ENCODE results near the gene ADAMTS12.

Gene ADAMTS12

DNA sequence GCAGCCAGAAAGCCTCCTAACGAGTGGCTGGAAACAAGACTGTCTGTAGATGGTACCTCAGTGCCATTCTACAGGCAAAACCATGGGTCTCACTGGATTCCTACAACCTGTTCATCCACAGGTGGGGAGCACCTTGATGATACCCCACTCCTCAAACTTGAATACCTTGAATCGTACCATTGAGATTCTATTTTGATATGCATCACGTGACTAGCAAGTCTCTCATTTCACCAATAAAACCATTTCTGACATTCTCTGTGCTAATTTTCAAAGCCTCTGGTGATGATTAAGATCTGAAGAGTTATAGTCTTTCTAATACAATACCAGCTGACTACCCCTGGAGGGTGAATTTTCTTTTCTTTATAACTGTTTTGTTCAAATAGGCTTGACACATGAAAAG is 188.9 kb downstream of the ADAMTS12 start:
- no peak overlapping the region for H4K8ac ChIP-seq (ENCODE audit: low read length)
- H2AK5ac ChIP-seq (ENCODE audit: low read length, severe bottlenecking): no peak overlapping the region
- no peak overlapping the region for H3K4ac ChIP-seq (ENCODE audit: low read depth in 1 of 2, low read length in 2 of 2)
- no peak overlapping the region for H3K18ac ChIP-seq (ENCODE audit: low read depth in 1 of 2, low read length in 2 of 2)
- no peak overlapping the region for H2BK120ac ChIP-seq (ENCODE audit: low read depth, low read length)
- no peaks in the 10 kb centered on the region for H3K27me3 ChIP-seq (ENCODE audit: control insufficient read depth in 1 of 2, insufficient read depth in 1 of 2, low read length in 2 of 2)
- no peak overlapping the region for H3K14ac ChIP-seq (ENCODE audit: low read length in 2 of 2)
- H2AFZ ChIP-seq (ENCODE audit: low read depth, low read length): no peak overlapping the region
- no peak overlapping the region for H3K9ac ChIP-seq (ENCODE audit: low read length)
- DNase-seq: no peak
- no peak overlapping the region for H3K27ac ChIP-seq (ENCODE audit: low read length, poor library complexity, severe bottlenecking)
- no peaks in the 10 kb centered on the region for H3K36me3 ChIP-seq (ENCODE audit: control insufficient read depth in 1 of 2, insufficient read depth in 2 of 2, low read depth in 1 of 2, low read length in 2 of 2)
- no peak overlapping the region for H3K4me3 ChIP-seq (ENCODE audit: insufficient read depth in 1 of 2, low read depth in 1 of 2, low read length in 2 of 2)
- no peak overlapping the region for H2BK12ac ChIP-seq (ENCODE audit: low read length in 2 of 2)
- 97% methylated on average over 1 of the region's 3 CpGs for WGBS
- H2BK15ac ChIP-seq (ENCODE audit: low read depth, poor library complexity, severe bottlenecking): no peak overlapping the region
- no peak overlapping the region for H3K4me2 ChIP-seq (ENCODE audit: low read length, poor library complexity, severe bottlenecking)
- no peak overlapping the region for H2BK5ac ChIP-seq (ENCODE audit: low read depth, low read length, poor library complexity, severe bottlenecking)
- no peaks in the 10 kb centered on the region for H3K4me1 ChIP-seq (ENCODE audit: control insufficient read depth, insufficient read depth, low read depth, low read length)
- H3K23ac ChIP-seq (ENCODE audit: low read length in 2 of 2): no peak overlapping the region
- H3K79me1 ChIP-seq (replicated peaks; ENCODE audit: low read length, poor library complexity, severe bottlenecking): peaks cover 9% of the 10 kb centered on the region
- H3K9me3 ChIP-seq (ENCODE audit: control insufficient read depth, low read length): no peaks in the 10 kb centered on the region
- H4K91ac ChIP-seq (ENCODE audit: low read length): no peak overlapping the region

DNA sequence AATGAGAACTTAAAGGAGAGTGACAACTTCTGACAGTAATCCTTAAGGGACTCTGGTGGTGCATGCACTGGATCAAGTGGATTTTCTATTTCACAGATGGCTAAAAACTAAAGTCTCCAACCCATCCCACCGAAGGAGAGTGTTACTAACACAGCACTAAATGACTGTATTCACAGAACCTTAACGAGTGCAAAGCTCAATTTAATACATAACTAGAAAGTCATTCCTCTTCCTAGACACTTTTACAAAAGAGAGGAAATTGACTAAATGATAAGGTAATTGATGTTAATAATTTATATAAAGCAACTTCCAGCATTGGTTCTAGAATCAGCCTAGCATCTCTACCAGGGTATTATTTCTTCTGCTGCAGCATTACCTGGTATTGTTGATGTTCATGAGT is 189.8 kb downstream of the ADAMTS12 start:
- 100% methylated on average over 1 of the region's 2 CpGs for WGBS
- Histone ChIP-seq H3K9ac (ENCODE audit: low read length) (no peak overlapping the region), H2AFZ (ENCODE audit: low read depth, low read length) (no peak overlapping the region)

DNA sequence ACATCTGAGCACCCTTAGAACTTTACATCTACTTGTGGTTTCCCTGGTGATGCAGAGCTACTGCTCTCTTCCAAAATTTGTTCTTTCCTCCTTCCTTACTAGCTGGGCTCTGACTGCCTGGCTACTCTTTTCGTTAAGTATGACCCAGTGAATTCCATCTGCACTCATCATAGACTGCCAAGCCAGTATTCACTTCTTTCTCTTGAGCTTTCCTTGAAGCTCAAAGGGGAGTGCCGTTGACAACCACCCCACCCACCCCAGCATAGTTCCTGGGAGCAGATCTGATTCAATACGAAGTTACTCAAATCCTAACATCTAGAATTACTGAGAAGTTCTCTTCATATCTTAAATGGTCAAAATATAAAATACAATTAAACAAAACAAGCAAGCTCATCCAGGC is 190.5 kb downstream of the ADAMTS12 start:
- H2BK12ac ChIP-seq (ENCODE audit: low read length in 2 of 2): no peak overlapping the region
- no peak overlapping the region for H3K14ac ChIP-seq (ENCODE audit: low read length in 2 of 2)
- no peak overlapping the region for H4K8ac ChIP-seq (ENCODE audit: low read length)
- H3K9ac ChIP-seq (ENCODE audit: low read length): peak overlapping the region; percentile 61
- H3K36me3 ChIP-seq (ENCODE audit: control insufficient read depth in 1 of 2, insufficient read depth in 2 of 2, low read depth in 1 of 2, low read length in 2 of 2): no peaks in the 10 kb centered on the region
- peak overlapping the region in 1 of 2 experiments; percentile 14 for H3K4me3 ChIP-seq (ENCODE audit: insufficient read depth in 1 of 2, low read depth in 1 of 2, low read length in 2 of 2)
- H3K79me1 ChIP-seq (replicated peaks; ENCODE audit: low read length, poor library complexity, severe bottlenecking): peaks cover 14% of the 10 kb centered on the region
- H3K9me3 ChIP-seq (ENCODE audit: control insufficient read depth, low read length): no peaks in the 10 kb centered on the region
- DNase-seq: no peak
- H3K18ac ChIP-seq (ENCODE audit: low read depth in 1 of 2, low read length in 2 of 2): no peak overlapping the region
- peak overlapping the region in 1 of 2 experiments; percentile 12 for H3K4ac ChIP-seq (ENCODE audit: low read depth in 1 of 2, low read length in 2 of 2)
- no peaks in the 10 kb centered on the region for H3K27me3 ChIP-seq (ENCODE audit: control insufficient read depth in 1 of 2, insufficient read depth in 1 of 2, low read length in 2 of 2)
- no peak overlapping the region for H2AK5ac ChIP-seq (ENCODE audit: low read length, severe bottlenecking)
- no peak overlapping the region for H3K27ac ChIP-seq (ENCODE audit: low read length, poor library complexity, severe bottlenecking)
- no peak overlapping the region for H2AFZ ChIP-seq (ENCODE audit: low read depth, low read length)
- H3K4me1 ChIP-seq (ENCODE audit: control insufficient read depth, insufficient read depth, low read depth, low read length): no peaks in the 10 kb centered on the region
- 77% methylated on average over 2 of the region's 3 CpGs for WGBS
- H3K23ac ChIP-seq (ENCODE audit: low read length in 2 of 2): no peak overlapping the region
- H2BK5ac ChIP-seq (ENCODE audit: low read depth, low read length, poor library complexity, severe bottlenecking): no peak overlapping the region
- H2BK15ac ChIP-seq (ENCODE audit: low read depth, poor library complexity, severe bottlenecking): no peak overlapping the region
- H4K91ac ChIP-seq (ENCODE audit: low read length): no peak overlapping the region
- H3K4me2 ChIP-seq (ENCODE audit: low read length, poor library complexity, severe bottlenecking): no peak overlapping the region
- no peak overlapping the region for H2BK120ac ChIP-seq (ENCODE audit: low read depth, low read length)

More for the DNA sequence above, 189.8 kb downstream of the ADAMTS12 start:
- no peak overlapping the region for H4K91ac ChIP-seq (ENCODE audit: low read length)
- H3K18ac ChIP-seq (ENCODE audit: low read depth in 1 of 2, low read length in 2 of 2): no peak overlapping the region
- H3K4me2 ChIP-seq (ENCODE audit: low read length, poor library complexity, severe bottlenecking): no peak overlapping the region
- no peak overlapping the region for H2AK5ac ChIP-seq (ENCODE audit: low read length, severe bottlenecking)
- no peak overlapping the region for H2BK12ac ChIP-seq (ENCODE audit: low read length in 2 of 2)
- H2BK15ac ChIP-seq (ENCODE audit: low read depth, poor library complexity, severe bottlenecking): no peak overlapping the region
- H3K27me3 ChIP-seq (ENCODE audit: control insufficient read depth in 1 of 2, insufficient read depth in 1 of 2, low read length in 2 of 2): no peaks in the 10 kb centered on the region
- no peaks in the 10 kb centered on the region for H3K36me3 ChIP-seq (ENCODE audit: control insufficient read depth in 1 of 2, insufficient read depth in 2 of 2, low read depth in 1 of 2, low read length in 2 of 2)
- no peak overlapping the region for H2BK5ac ChIP-seq (ENCODE audit: low read depth, low read length, poor library complexity, severe bottlenecking)
- no peaks in the 10 kb centered on the region for H3K9me3 ChIP-seq (ENCODE audit: control insufficient read depth, low read length)
- H2BK120ac ChIP-seq (ENCODE audit: low read depth, low read length): no peak overlapping the region
- H4K8ac ChIP-seq (ENCODE audit: low read length): no peak overlapping the region
- H3K23ac ChIP-seq (ENCODE audit: low read length in 2 of 2): no peak overlapping the region
- no peak overlapping the region for H3K14ac ChIP-seq (ENCODE audit: low read length in 2 of 2)
- no peaks in the 10 kb centered on the region for H3K4me1 ChIP-seq (ENCODE audit: control insufficient read depth, insufficient read depth, low read depth, low read length)
- no peak overlapping the region for H3K4me3 ChIP-seq (ENCODE audit: insufficient read depth in 1 of 2, low read depth in 1 of 2, low read length in 2 of 2)
- no peak overlapping the region for H3K27ac ChIP-seq (ENCODE audit: low read length, poor library complexity, severe bottlenecking)
- no peak overlapping the region for H3K4ac ChIP-seq (ENCODE audit: low read depth in 1 of 2, low read length in 2 of 2)
- DNase-seq: no peak
- H3K79me1 ChIP-seq (replicated peaks; ENCODE audit: low read length, poor library complexity, severe bottlenecking): peaks cover 12% of the 10 kb centered on the region

DNA sequence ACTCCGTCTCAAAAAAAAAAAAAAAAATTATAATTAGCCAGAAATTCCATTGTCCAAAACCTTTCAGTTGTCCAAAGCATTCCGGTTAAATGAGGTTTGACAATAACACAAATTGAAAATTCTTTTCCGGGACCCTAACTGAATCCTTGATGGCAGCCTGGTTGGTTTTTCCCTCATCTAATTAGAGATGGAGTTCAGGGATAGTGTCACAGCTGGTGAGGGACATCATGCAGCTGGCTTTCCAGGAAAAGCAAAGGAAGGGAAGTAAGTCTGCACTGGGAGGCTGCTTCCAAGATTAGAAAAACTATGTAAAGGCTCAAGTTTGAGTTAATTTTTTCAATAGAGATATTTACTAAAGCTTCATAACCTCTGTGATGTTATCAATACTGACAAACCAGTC is 195.4 kb downstream of the ADAMTS12 start:
- H3K23ac ChIP-seq (ENCODE audit: low read length in 2 of 2): no peak overlapping the region
- no peak overlapping the region for H3K4me3 ChIP-seq (ENCODE audit: insufficient read depth in 1 of 2, low read depth in 1 of 2, low read length in 2 of 2)
- H3K18ac ChIP-seq (ENCODE audit: low read depth in 1 of 2, low read length in 2 of 2): no peak overlapping the region
- peak overlapping the region; percentile 34 for H2BK120ac ChIP-seq (ENCODE audit: low read depth, low read length)
- H3K27ac ChIP-seq (ENCODE audit: low read length, poor library complexity, severe bottlenecking): no peak overlapping the region
- H3K4me2 ChIP-seq (ENCODE audit: low read length, poor library complexity, severe bottlenecking): no peak overlapping the region
- WGBS: 100% methylated on average over 3 of the region's 3 CpGs
- peaks cover 24% of the 10 kb centered on the region for H3K9me3 ChIP-seq (ENCODE audit: control insufficient read depth, low read length)
- no peaks in the 10 kb centered on the region for H3K27me3 ChIP-seq (ENCODE audit: control insufficient read depth in 1 of 2, insufficient read depth in 1 of 2, low read length in 2 of 2)
- no peak overlapping the region for H2BK5ac ChIP-seq (ENCODE audit: low read depth, low read length, poor library complexity, severe bottlenecking)
- no peak overlapping the region for H4K8ac ChIP-seq (ENCODE audit: low read length)
- peaks cover 1% of the 10 kb centered on the region for H3K4me1 ChIP-seq (ENCODE audit: control insufficient read depth, insufficient read depth, low read depth, low read length)
- H3K14ac ChIP-seq (ENCODE audit: low read length in 2 of 2): no peak overlapping the region
- no peak for DNase-seq
- H3K4ac ChIP-seq (ENCODE audit: low read depth in 1 of 2, low read length in 2 of 2): no peak overlapping the region
- no peak overlapping the region for H3K9ac ChIP-seq (ENCODE audit: low read length)
- H3K79me1 ChIP-seq (replicated peaks; ENCODE audit: low read length, poor library complexity, severe bottlenecking): peaks cover 13% of the 10 kb centered on the region
- H3K36me3 ChIP-seq (ENCODE audit: control insufficient read depth in 1 of 2, insufficient read depth in 2 of 2, low read depth in 1 of 2, low read length in 2 of 2): peaks cover 0 to 4% of the 10 kb centered on the region in 2 experiments
- H2BK12ac ChIP-seq (ENCODE audit: low read length in 2 of 2): no peak overlapping the region
- H4K91ac ChIP-seq (ENCODE audit: low read length): no peak overlapping the region
- no peak overlapping the region for H2AFZ ChIP-seq (ENCODE audit: low read depth, low read length)
- H2AK5ac ChIP-seq (ENCODE audit: low read length, severe bottlenecking): no peak overlapping the region
- H2BK15ac ChIP-seq (ENCODE audit: low read depth, poor library complexity, severe bottlenecking): no peak overlapping the region

Measured in mesenchymal stem cell (in vitro differentiated cells and primary cell).